Islet precursor cell (in vitro differentiated cells): ENCODE measurements around the gene GNPDA2.
"Not testable (repeated sequence)": the region's sequence is repeated elsewhere in the genome, so short reads cannot be mapped to it uniquely, and the experiment has no call there.

Experiments
- DNase-seq: peaks from one replicate; pipeline ENCODE4 v3.0.0-alpha.2; 2018

GNPDA2 gene

GRCh38 chr4:44726038-44726871 lies at the start of gene GNPDA2:
Gene GNPDA2 (minus strand): TSS chr4:44726556. CDS start chr4:44722207, 4,349 bp downstream.
- peak; percentile 96 for DNase-seq

GRCh38 chr4:44772340-44772739 lies 46.0 kb upstream of the GNPDA2 start:
- no peak for DNase-seq

- no peak for DNase-seq
These were observed 45.4 kb upstream of the GNPDA2 start for GRCh38 chr4:44771789-44772188.

DNA sequence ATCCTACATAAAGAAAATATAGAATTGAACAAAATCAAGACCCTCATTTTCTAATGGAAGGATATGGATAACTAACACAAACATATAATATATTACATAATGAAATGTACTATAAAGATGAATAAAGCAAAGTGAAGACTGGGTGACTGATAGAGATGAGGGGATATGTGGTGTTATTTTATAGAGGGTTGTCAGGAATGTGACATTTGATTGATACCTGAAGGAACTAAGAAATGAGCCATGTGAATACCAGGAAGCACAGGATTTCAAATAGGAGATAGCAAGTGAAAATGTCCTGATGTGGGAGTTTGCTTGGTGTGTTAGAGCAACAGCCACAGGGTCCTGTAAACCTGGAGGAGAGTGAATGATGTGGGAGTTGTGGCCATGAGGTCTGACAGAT lies 40.1 kb upstream of the GNPDA2 start:
- DNase-seq, result no peak

DNA sequence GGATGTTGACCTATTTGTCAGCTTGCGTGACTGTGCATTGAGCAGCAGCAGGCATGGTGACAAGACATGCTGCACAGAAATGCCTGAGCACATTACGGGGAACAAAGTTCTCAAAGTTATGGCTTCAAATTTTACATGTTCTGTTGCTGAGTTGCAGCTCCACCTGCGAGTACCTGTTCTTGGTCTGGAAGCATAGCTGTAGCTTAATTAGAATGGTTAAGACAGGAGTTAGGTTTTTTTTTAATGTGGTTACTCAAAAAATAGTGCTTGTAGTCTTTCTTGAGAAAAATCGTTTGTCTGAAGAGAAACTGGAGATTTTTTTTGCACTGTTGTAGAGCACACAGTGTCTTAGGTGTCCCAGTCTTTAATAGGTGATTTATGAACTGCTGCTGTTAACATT lies 38.8 kb upstream of the GNPDA2 start:
- DNase-seq, result no peak

DNA sequence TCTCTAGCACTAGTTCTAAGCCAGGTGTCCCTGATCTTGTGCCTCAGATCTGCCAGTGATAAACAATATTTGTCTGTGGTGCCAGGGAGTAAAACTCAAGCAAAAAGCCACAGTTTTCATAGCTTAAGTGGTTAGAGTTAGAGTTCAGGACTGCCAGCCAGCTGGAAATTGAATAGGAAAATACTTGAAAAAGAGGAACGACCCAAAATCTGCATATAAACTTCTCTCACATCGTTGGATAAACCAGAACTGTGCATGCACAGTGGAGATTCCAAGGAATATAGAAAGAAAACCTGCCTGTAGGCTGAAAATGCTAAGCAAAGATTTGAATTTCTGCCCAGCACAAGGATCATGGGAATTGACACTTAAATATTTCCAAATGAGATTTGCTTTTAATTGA lies 35.0 kb upstream of the GNPDA2 start:
- no peak for DNase-seq

DNA sequence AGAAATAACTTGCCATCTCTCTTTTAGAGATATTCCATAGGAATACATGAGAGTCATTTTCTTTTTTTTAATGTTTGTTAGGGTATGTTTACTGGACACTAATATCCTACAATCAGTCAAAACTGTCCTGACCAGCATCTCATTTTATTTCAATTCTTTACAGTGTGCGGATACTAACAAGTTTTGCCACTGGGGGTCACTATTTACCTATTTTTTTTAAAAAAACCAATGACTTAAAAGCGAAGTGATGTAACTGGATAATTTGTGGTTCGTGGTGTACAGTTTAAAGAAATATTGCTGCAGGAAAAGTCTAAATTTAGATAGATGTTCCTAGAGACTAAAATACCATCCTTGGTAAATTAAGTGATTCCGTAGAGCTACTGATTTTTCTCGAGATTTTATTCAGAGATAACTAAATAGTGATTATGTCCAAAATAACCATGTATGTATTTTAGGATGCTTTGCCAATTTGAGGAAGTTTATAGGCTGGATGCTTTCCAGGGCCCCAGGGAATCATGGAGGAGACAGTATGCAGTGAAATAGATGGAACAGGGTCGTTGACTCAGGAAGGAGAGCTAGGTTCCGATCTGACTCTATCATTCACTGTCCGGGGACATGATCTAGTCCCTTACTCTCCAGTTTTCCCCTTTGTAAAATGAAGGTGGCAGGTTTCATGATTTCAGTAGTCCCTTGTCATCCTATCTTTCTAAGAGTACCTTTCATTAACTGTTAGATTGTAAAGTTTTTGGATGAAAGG lies 34.0 kb upstream of the GNPDA2 start:
- no peak for DNase-seq

GRCh38 chr4:44756559-44756958 lies 30.2 kb upstream of the GNPDA2 start:
- DNase-seq, result no peak

GRCh38 chr4:44740201-44740600 lies 13.8 kb upstream of the GNPDA2 start:
- no peak for DNase-seq

DNA sequence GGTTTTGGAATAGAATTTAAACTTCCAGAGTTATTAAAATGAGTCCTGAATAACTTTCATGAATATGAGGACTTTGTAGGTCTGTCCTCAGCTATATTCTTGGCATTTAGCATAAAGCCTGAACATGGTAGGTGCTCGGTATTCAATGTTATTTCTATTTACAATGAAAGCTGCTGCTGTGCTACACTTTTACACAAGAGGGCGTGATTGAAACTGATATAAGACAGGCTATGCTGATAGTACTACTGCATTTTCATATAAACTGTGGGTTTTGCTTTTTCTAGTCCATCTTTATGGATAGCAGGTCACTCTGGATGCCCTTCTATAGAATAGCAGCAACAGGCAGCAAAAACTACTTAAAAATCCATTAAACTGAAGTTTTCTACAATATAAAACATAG lies 12.3 kb upstream of the GNPDA2 start:
- no peak for DNase-seq

GRCh38 chr4:44736900-44737299 lies 10.5 kb upstream of the GNPDA2 start:
- no peak for DNase-seq

GRCh38 chr4:44728694-44729093 lies 2.3 kb upstream of the GNPDA2 start:
- not testable (repeated sequence) for DNase-seq

DNA sequence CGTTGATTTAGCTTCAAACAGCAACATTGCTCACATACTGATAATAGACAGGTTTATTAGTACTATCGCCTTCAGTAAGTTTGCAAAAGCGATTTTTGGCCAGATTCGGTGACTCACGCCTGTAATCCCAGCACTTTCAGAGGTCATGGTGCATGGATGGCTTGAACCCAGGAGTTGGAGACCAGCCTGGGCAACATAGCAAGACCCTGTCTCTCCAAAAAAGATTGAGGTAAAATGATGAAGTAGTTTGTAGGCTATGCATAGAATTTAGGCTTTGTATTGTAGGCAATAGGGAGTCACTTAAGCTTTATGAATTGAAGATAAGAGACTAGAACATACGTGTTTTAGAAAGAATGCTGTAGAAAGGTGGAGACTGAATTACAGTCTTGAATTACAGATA lies 1.1 kb upstream of the GNPDA2 start:
- no peak for DNase-seq

DNA sequence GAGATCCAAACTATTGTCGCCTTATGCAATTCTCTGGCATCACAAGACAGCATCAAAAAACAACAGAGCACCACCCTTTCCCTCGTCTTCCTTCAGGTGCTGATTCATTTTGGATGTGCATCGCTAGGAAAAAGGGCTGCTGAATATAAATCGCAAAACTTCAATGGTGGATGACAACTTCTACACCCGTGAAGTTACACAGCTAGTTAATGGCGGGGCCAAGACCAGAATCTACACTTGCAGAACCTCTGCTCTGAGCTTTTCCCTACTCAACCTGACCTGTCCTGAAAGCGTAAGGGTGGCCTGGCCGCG lies 674 bp downstream of the GNPDA2 start:
- no peak for DNase-seq

DNA sequence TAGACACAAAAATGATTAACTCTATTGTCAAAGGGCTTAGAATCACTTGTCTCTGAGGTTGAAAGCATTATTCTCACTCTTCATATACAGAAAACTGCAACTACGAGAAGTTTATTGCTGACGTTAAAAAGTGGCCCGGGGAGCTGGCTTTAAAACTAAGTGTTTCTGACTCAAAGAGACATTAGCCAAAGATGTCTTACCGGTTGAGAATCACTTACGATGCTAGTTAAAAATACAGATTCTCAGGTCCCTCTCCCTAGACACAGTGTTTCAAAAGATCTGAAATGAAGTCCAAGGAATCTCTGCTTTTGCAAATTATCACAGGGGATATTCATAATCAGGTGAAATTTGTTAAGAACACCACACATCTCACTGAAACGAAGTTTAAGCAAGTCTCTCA lies 1.2 kb downstream of the GNPDA2 start:
- DNase-seq, result no peak

DNA sequence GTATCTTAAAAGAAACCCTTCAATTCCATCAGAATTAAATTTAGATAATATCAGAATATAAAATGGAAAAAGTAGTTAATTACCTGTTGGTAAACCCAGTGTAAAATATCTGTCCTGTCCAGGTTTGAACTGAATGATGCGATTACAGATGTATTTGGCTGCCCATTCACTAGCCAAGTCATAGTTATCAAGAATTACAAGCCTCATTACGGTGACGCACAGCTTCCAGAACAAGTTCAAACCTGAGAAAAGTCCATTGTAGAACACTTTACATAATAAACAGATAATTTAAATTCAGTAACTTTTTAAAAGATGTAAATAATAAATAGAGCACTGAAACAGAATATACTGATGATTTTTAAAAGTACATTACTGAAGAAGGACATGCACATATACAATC lies 4.4 kb downstream of the GNPDA2 start:
- no peak for DNase-seq

DNA sequence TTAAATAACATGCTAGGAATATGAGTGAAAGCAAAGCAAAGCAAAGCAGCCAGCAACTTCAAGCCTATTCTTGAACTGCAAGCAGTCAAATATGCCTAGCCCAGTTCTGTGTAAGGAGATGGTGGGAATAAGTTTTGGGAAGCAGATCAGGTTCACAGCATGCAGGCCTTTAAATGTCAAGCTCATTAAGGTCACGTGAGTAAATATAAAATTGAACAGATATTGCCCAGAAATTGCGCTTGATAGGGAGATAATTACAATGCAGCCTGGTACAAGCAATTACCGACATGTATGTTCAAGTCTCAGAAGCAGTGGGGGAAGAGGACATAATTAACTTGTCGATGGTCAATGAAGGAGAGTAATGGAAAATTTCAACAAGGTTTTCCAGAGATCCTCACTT lies 6.0 kb downstream of the GNPDA2 start:
- no peak for DNase-seq

DNA sequence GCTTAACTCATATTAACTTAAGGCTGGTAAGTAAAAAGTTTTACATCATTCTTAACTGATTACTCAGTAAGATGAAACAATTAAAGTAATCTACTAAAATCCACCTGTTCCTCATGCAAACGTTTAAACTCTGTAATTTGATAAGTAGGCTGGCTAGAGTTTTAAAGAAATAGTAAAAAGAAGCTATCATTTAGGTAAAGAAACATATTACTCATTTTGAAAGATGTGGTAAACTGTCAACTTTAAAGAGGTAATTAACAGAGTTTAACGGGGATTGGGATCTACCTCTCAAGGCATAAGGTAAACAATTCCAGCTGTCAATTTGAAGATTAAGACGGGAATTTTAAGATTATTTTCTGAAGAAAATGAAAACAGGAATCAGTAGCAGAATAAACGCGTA lies 9.8 kb downstream of the GNPDA2 start:
- no peak for DNase-seq

- DNase-seq, result no peak
These were observed 13.2 kb downstream of the GNPDA2 start for GRCh38 chr4:44713125-44713524.

DNA sequence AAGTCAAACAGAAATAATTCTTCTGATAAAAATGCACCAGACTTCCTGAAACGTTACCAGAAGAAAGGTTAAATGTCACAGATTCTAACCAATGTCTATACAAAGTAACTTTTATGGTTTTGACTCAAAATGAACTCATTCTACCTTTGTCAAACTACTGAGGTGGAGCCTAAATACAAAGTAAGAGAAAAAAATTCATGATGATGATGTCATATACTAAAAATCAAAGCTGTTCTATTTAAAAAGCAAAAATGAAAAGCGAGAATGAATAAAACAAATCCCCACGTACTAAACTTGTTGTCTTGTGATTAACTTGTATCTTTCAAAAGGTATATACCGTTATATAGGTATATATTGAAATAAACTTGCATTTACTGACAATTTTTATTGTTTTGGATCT lies 21.7 kb downstream of the GNPDA2 start:
- no peak for DNase-seq

- no peak for DNase-seq
These were observed 25.3 kb downstream of the GNPDA2 start for GRCh38 chr4:44701037-44701436.

DNA sequence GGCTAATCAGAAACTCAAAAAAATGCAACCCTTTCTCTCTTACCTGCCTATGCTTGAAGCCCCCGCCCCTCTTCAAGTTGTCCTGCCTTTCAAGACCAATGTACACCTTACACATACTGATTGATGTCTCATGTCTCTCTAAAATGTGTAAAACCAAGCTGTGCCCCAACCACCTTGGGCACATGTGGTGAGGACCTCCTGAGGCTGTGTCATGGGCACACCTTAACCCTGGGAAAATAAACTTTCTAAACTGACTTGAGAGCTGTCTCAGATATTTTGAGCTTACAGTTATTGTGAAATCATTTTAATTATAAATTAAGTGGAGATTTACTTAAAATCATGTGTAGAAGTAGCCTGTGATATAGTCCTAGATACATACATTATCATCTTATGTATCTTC lies 25.9 kb downstream of the GNPDA2 start:
- DNase-seq, result no peak

DNA sequence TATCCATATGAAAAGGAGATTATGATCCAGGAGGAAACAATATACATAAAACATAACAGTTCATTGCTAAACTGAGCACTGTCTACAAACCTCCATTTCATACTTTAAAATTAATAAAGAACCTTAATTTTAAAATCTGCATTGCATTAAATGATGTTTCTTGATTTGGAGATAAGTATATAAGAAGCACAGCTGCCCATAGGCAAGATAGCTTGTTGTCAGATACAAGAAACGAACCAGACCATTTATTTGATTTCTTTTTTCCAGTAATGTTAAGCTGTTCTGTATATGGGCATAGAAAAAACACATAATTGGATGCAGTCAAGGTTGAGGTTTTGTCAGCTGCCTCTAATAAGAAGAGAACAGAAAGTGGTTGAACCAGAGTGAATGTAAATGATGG lies 41.7 kb downstream of the GNPDA2 start:
- no peak for DNase-seq

DNA sequence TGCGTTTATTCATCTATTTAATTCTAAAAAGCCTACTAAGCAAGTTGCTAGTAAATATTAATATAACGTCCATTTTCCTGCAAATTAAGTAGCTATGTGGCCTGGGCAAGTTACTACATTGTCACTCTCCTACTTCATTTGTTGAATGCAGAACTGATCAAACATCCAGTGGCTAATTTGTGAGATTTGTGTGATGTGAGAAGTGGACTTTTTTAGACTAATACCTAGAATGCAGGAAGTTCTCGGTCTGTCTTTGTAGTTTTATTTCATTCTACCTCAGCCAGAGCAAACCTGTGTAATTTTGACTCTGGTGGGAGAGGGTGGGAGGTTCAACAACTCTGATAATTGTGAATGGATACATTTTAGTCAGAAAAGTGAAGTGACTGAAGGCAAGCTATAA lies 47.3 kb downstream of the GNPDA2 start:
- no peak for DNase-seq
